Activated T-helper 1 cell treated with anti-CD3 and anti-CD28 coated beads, Interleukin-2, amount 50 U/mL, for 16 hours (primary cell): ENCODE data around the gene CA9.

Experiments
- DNase-seq, 2 donors: peaks; one replicate each; pipeline ENCODE4 v3.0.0-alpha.2; 2020; ENCODE audit warnings: low read depth in 1 of 2, low spot score in 1 of 2

CA9 gene

GRCh38 chr9:35690614-35691333 lies 17.0 kb downstream of the CA9 start:
- DNase-seq, result no peak

- no peak for DNase-seq
Measured at GRCh38 chr9:35691334-35691650, 17.6 kb downstream of the CA9 start.

- DNase-seq, result no peak
Measured at GRCh38 chr9:35691757-35692301, 18.1 kb downstream of the CA9 start.

GRCh38 chr9:35695943-35696401 lies 22.2 kb downstream of the CA9 start:
- no peak for DNase-seq

GRCh38 chr9:35696520-35697215 lies 22.9 kb downstream of the CA9 start:
- no peak for DNase-seq

- DNase-seq, result no peak
Measured at GRCh38 chr9:35697486-35697885, 23.8 kb downstream of the CA9 start.

GRCh38 chr9:35698231-35698630 lies 24.5 kb downstream of the CA9 start:
- no peak for DNase-seq

GRCh38 chr9:35700031-35700430 lies 26.3 kb downstream of the CA9 start:
- DNase-seq, result no peak

GRCh38 chr9:35700942-35701341 lies 27.2 kb downstream of the CA9 start:
- no peak for DNase-seq

GRCh38 chr9:35702696-35703095 lies 29.0 kb downstream of the CA9 start:
- no peak for DNase-seq

- DNase-seq, result no peak
Measured at GRCh38 chr9:35703906-35704672, 30.4 kb downstream of the CA9 start.

GRCh38 chr9:35705372-35705771 lies 31.6 kb downstream of the CA9 start:
- DNase-seq, result no peak

GRCh38 chr9:35705836-35706430 lies 32.2 kb downstream of the CA9 start:
- no peak for DNase-seq

GRCh38 chr9:35706951-35707350 lies 33.2 kb downstream of the CA9 start:
- DNase-seq, result no peak

GRCh38 chr9:35708146-35708545 lies 34.4 kb downstream of the CA9 start:
- no peak for DNase-seq

GRCh38 chr9:35710818-35711500 lies 37.2 kb downstream of the CA9 start:
- DNase-seq, result no peak

- DNase-seq, result no peak
Measured at GRCh38 chr9:35711501-35712428, 38.0 kb downstream of the CA9 start.

- no peak for DNase-seq
Measured at GRCh38 chr9:35712762-35713400, 39.2 kb downstream of the CA9 start.

GRCh38 chr9:35713578-35713977 lies 39.9 kb downstream of the CA9 start:
- DNase-seq, result no peak
